Measurements from ENCODE around the gene SIL1.
A peak's percentile ranks its signal among the peaks of the same experiment; 100 is the strongest.

SIL1 gene

GRCh38 chr5:138983984-138984383 lies 214.2 kb downstream of the SIL1 start:
- no peak overlapping the region for H3K4me2 ChIP-seq (ENCODE audit: low read length, poor library complexity, severe bottlenecking)
- no peak overlapping the region for H3K4ac ChIP-seq (ENCODE audit: low read depth in 1 of 2, low read length in 2 of 2)
- H3K23ac ChIP-seq (ENCODE audit: low read length in 2 of 2): no peak overlapping the region
- H3K18ac ChIP-seq (ENCODE audit: low read depth in 1 of 2, low read length in 2 of 2): no peak overlapping the region
- H2BK15ac ChIP-seq (ENCODE audit: low read depth, poor library complexity, severe bottlenecking): no peak overlapping the region
- no peak overlapping the region for H2AK5ac ChIP-seq (ENCODE audit: low read length, severe bottlenecking)
- no peak overlapping the region for H2BK120ac ChIP-seq (ENCODE audit: low read depth, low read length)
- H3K14ac ChIP-seq (ENCODE audit: low read length in 2 of 2): no peak overlapping the region
- no peak overlapping the region for H3K9ac ChIP-seq (ENCODE audit: low read length)
- no peak overlapping the region for H2BK12ac ChIP-seq (ENCODE audit: low read length in 2 of 2)
- H3K27me3 ChIP-seq (ENCODE audit: control insufficient read depth in 1 of 2, insufficient read depth in 1 of 2, low read length in 2 of 2): no peaks in the 10 kb centered on the region
- WGBS: 100% methylated on average over 1 of the region's 2 CpGs
- no peak for DNase-seq
- no peak overlapping the region for H2BK5ac ChIP-seq (ENCODE audit: low read depth, low read length, poor library complexity, severe bottlenecking)
- no peaks in the 10 kb centered on the region for H3K9me3 ChIP-seq (ENCODE audit: control insufficient read depth, low read length)
- no peak overlapping the region for H3K27ac ChIP-seq (ENCODE audit: low read length, poor library complexity, severe bottlenecking)
- no peak overlapping the region for H3K4me3 ChIP-seq (ENCODE audit: insufficient read depth in 1 of 2, low read depth in 1 of 2, low read length in 2 of 2)
- peaks cover 12% of the 10 kb centered on the region for H3K4me1 ChIP-seq (ENCODE audit: control insufficient read depth, insufficient read depth, low read depth, low read length)
- H3K79me1 ChIP-seq (replicated peaks; ENCODE audit: low read length, poor library complexity, severe bottlenecking): peaks cover 1% of the 10 kb centered on the region
- no peak overlapping the region for H4K8ac ChIP-seq (ENCODE audit: low read length)
- H3K36me3 ChIP-seq (ENCODE audit: control insufficient read depth in 1 of 2, insufficient read depth in 2 of 2, low read depth in 1 of 2, low read length in 2 of 2): no peaks in the 10 kb centered on the region
- no peak overlapping the region for H2AFZ ChIP-seq (ENCODE audit: low read depth, low read length)
- no peak overlapping the region for H4K91ac ChIP-seq (ENCODE audit: low read length)

- Histone ChIP-seq H2BK15ac (ENCODE audit: low read depth, poor library complexity, severe bottlenecking) (no peak overlapping the region), H3K18ac (ENCODE audit: low read depth in 1 of 2, low read length in 2 of 2) (no peak overlapping the region), H3K36me3 (ENCODE audit: control insufficient read depth in 1 of 2, insufficient read depth in 2 of 2, low read depth in 1 of 2, low read length in 2 of 2) (no peaks in the 10 kb centered on the region), H3K27ac (ENCODE audit: low read length, poor library complexity, severe bottlenecking) (no peak overlapping the region), H2AK5ac (ENCODE audit: low read length, severe bottlenecking) (no peak overlapping the region), H2AFZ (ENCODE audit: low read depth, low read length) (no peak overlapping the region), H3K9ac (ENCODE audit: low read length) (no peak overlapping the region), H3K9me3 (ENCODE audit: control insufficient read depth, low read length) (no peaks in the 10 kb centered on the region), H3K79me1 (replicated peaks; ENCODE audit: low read length, poor library complexity, severe bottlenecking) (peaks cover 3% of the 10 kb centered on the region), H3K23ac (ENCODE audit: low read length in 2 of 2) (no peak overlapping the region), H3K14ac (ENCODE audit: low read length in 2 of 2) (no peak overlapping the region), H3K4ac (ENCODE audit: low read depth in 1 of 2, low read length in 2 of 2) (no peak overlapping the region), H2BK12ac (ENCODE audit: low read length in 2 of 2) (no peak overlapping the region), H3K4me1 (ENCODE audit: control insufficient read depth, insufficient read depth, low read depth, low read length) (peaks cover 15% of the 10 kb centered on the region), H2BK120ac (ENCODE audit: low read depth, low read length) (no peak overlapping the region), H3K4me2 (ENCODE audit: low read length, poor library complexity, severe bottlenecking) (no peak overlapping the region), H3K4me3 (ENCODE audit: insufficient read depth in 1 of 2, low read depth in 1 of 2, low read length in 2 of 2) (no peak overlapping the region), H2BK5ac (ENCODE audit: low read depth, low read length, poor library complexity, severe bottlenecking) (no peak overlapping the region), H3K27me3 (ENCODE audit: control insufficient read depth in 1 of 2, insufficient read depth in 1 of 2, low read length in 2 of 2) (no peaks in the 10 kb centered on the region), H4K91ac (ENCODE audit: low read length) (no peak overlapping the region), H4K8ac (ENCODE audit: low read length) (no peak overlapping the region)
- 94% methylated on average over 7 of the region's 7 CpGs for WGBS
- no peak for DNase-seq
Measured at GRCh38 chr5:138981586-138981985, 216.6 kb downstream of the SIL1 start.

GRCh38 chr5:138981131-138981530 lies 217.0 kb downstream of the SIL1 start:
- Histone ChIP-seq H2BK15ac (ENCODE audit: low read depth, poor library complexity, severe bottlenecking) (no peak overlapping the region), H2AFZ (ENCODE audit: low read depth, low read length) (no peak overlapping the region), H3K4ac (ENCODE audit: low read depth in 1 of 2, low read length in 2 of 2) (no peak overlapping the region), H3K79me1 (replicated peaks; ENCODE audit: low read length, poor library complexity, severe bottlenecking) (peaks cover 3% of the 10 kb centered on the region), H3K27ac (ENCODE audit: low read length, poor library complexity, severe bottlenecking) (no peak overlapping the region), H2BK12ac (ENCODE audit: low read length in 2 of 2) (no peak overlapping the region), H3K4me2 (ENCODE audit: low read length, poor library complexity, severe bottlenecking) (no peak overlapping the region), H3K18ac (ENCODE audit: low read depth in 1 of 2, low read length in 2 of 2) (no peak overlapping the region), H3K4me1 (ENCODE audit: control insufficient read depth, insufficient read depth, low read depth, low read length) (peaks cover 15% of the 10 kb centered on the region), H2BK120ac (ENCODE audit: low read depth, low read length) (no peak overlapping the region), H3K9me3 (ENCODE audit: control insufficient read depth, low read length) (no peaks in the 10 kb centered on the region), H3K23ac (ENCODE audit: low read length in 2 of 2) (no peak overlapping the region), H3K4me3 (ENCODE audit: insufficient read depth in 1 of 2, low read depth in 1 of 2, low read length in 2 of 2) (no peak overlapping the region), H3K14ac (ENCODE audit: low read length in 2 of 2) (no peak overlapping the region), H3K36me3 (ENCODE audit: control insufficient read depth in 1 of 2, insufficient read depth in 2 of 2, low read depth in 1 of 2, low read length in 2 of 2) (no peaks in the 10 kb centered on the region), H4K8ac (ENCODE audit: low read length) (no peak overlapping the region), H3K27me3 (ENCODE audit: control insufficient read depth in 1 of 2, insufficient read depth in 1 of 2, low read length in 2 of 2) (no peaks in the 10 kb centered on the region), H2AK5ac (ENCODE audit: low read length, severe bottlenecking) (no peak overlapping the region), H2BK5ac (ENCODE audit: low read depth, low read length, poor library complexity, severe bottlenecking) (no peak overlapping the region), H4K91ac (ENCODE audit: low read length) (no peak overlapping the region), H3K9ac (ENCODE audit: low read length) (no peak overlapping the region)
- peak; percentile 40 for DNase-seq
- 81% methylated on average over 3 of the region's 3 CpGs for WGBS

GRCh38 chr5:138980441-138980840 lies 217.7 kb downstream of the SIL1 start:
- Histone ChIP-seq H3K14ac (ENCODE audit: low read length in 2 of 2) (no peak overlapping the region), H3K36me3 (ENCODE audit: control insufficient read depth in 1 of 2, insufficient read depth in 2 of 2, low read depth in 1 of 2, low read length in 2 of 2) (no peaks in the 10 kb centered on the region), H4K8ac (ENCODE audit: low read length) (no peak overlapping the region), H3K4me1 (ENCODE audit: control insufficient read depth, insufficient read depth, low read depth, low read length) (peaks cover 12% of the 10 kb centered on the region), H3K18ac (ENCODE audit: low read depth in 1 of 2, low read length in 2 of 2) (no peak overlapping the region), H2AFZ (ENCODE audit: low read depth, low read length) (no peak overlapping the region), H3K4me2 (ENCODE audit: low read length, poor library complexity, severe bottlenecking) (no peak overlapping the region), H3K27ac (ENCODE audit: low read length, poor library complexity, severe bottlenecking) (no peak overlapping the region), H2AK5ac (ENCODE audit: low read length, severe bottlenecking) (peak overlapping the region; percentile 33), H3K23ac (ENCODE audit: low read length in 2 of 2) (no peak overlapping the region), H2BK5ac (ENCODE audit: low read depth, low read length, poor library complexity, severe bottlenecking) (no peak overlapping the region), H3K27me3 (ENCODE audit: control insufficient read depth in 1 of 2, insufficient read depth in 1 of 2, low read length in 2 of 2) (no peaks in the 10 kb centered on the region), H2BK15ac (ENCODE audit: low read depth, poor library complexity, severe bottlenecking) (no peak overlapping the region), H3K79me1 (replicated peaks; ENCODE audit: low read length, poor library complexity, severe bottlenecking) (peaks cover 3% of the 10 kb centered on the region), H3K9ac (ENCODE audit: low read length) (no peak overlapping the region), H3K9me3 (ENCODE audit: control insufficient read depth, low read length) (no peaks in the 10 kb centered on the region), H2BK12ac (ENCODE audit: low read length in 2 of 2) (no peak overlapping the region), H4K91ac (ENCODE audit: low read length) (no peak overlapping the region), H2BK120ac (ENCODE audit: low read depth, low read length) (no peak overlapping the region), H3K4me3 (ENCODE audit: insufficient read depth in 1 of 2, low read depth in 1 of 2, low read length in 2 of 2) (no peak overlapping the region), H3K4ac (ENCODE audit: low read depth in 1 of 2, low read length in 2 of 2) (no peak overlapping the region)
- no peak for DNase-seq

Measured in mesenchymal stem cell (in vitro differentiated cells and primary cell).